Peyer's patch (tissue), 4 donors: ENCODE measurements around the gene ADORA2A. TPM values are rescaled to one million over a fixed set of nuclear protein-coding genes. Genes with fewer than 3 reads are reported as not detected.

Experiments
- DNase-seq, 3 donors: peaks; one replicate each; pipeline ENCODE4 v3.0.0-alpha.2; 2017 to 2019
- H3K27ac ChIP-seq, 4 donors: fragments of 200-600 bp; sonication (generic); one replicate each; pipeline ENCODE4 v1.5.1; 2016 to 2019
- H3K27me3 ChIP-seq, 2 donors: fragments of 200-600 bp; sonication (generic); one replicate each; pipeline ENCODE4 v1.5.1; 2019
- H3K36me3 ChIP-seq, 3 donors: fragments of 200-600 bp; sonication (generic); one replicate each; pipeline ENCODE4 v1.5.1; 2016 to 2019
- H3K4me1 ChIP-seq, 4 donors: fragments of 200-600 bp; sonication (generic); one replicate each; pipeline ENCODE4 v1.5.1; 2016 to 2019
- H3K4me3 ChIP-seq, 4 donors: fragments of 200-600 bp; sonication (generic); 1 replicate in 3 of 4; 2 replicates in 1 of 4; pipeline ENCODE4 v1.5.1; 2016 to 2019; ENCODE audit warnings: mild to moderate bottlenecking in 1 of 4
- H3K9me3 ChIP-seq, 4 donors: fragments of 200-600 bp; sonication (generic); one replicate each; pipeline ENCODE4 v1.5.1; 2016 to 2019; ENCODE audit warnings: mild to moderate bottlenecking in 1 of 4
- POLR2A ChIP-seq, 2 donors: fragments of 450-650 bp; IDR thresholded peaks; one replicate each; pipeline ENCODE4 v1.5.1; 2017; ENCODE audit warnings: antibody characterized with exemption in 2 of 2, mild to moderate bottlenecking in 2 of 2, moderate library complexity in 2 of 2
- total RNA-seq, 4 donors: library from RNA; depleted of rRNA; stranded (reverse); fragments of >200 nt; gene quantifications; one replicate each; pipeline ENCODE4 v1.1.0, GENCODE V29; 2016
- TF ChIP-seq, protein P1 (sequence below), 6 experiments: fragments of 450-650 bp in 4 of 6; fragments of 200-600 bp in 2 of 6; sonication (generic) in 1 of 6; IDR thresholded peaks; one replicate each; pipeline ENCODE4 v1.5.1; 2017 to 2019; ENCODE audit warnings: antibody characterized with exemption in 6 of 6, mild to moderate bottlenecking in 3 of 6, moderate library complexity in 1 of 6

The ADORA2A gene
- total RNA-seq, 4 donors from 2014 or later = 1.3 to 4.3 (median 2.6) TPM

DNA sequence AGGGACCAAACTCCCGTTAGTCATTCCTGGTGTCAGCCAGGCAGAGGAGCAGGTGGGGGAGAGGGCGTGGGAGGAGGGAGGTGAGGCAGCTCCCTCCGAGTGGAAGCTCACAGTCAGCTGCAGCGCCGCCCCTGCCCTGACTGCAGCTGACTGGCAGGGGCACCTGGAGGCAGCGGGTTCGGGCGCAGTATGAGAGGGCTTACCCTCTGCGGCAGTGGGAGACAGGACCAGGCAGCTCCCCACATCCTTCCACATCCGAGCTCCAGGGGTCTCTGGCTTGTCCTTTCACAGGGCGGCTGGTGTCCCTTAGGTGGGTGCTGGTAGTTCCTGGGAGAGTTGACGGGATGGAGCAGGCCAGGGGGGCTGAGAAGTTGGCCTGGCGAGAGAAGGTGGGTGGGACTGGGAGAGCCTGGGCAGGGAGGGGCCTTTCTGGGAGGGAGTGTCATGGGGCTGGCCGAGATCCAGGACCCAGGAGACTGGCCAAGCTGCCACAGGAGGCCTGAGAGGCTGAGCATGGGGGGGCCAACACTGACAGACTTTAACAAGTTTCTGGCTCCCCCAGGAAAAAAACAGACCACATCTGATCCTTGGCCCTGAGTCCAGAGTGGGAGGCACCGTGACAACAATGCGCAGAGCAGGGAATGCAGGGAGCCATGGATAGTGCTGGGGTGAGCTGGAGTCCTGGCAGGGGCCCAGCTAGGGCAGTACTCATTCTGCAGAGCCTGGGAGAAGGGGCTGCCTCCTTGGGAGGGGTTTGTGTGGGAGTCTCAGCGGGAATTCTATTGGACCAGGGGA, 4.9 kb downstream of the ADORA2A start:
- Histone ChIP-seq H3K27me3 (no peaks in the 10 kb centered on the region), H3K9me3 (no peaks in the 10 kb centered on the region), H3K36me3 (no peaks in the 10 kb centered on the region), H3K27ac (peak overlapping the region in 2 of 4 donors; percentile 21 to 82), H3K4me3 (no peak overlapping the region), H3K4me1 (peaks cover 0 to 81% (median 48%) of the 10 kb centered on the region in 4 donors)
- no peak for TF ChIP-seq POLR2A (IDR thresholded peaks at IDR 0.05)
- TF ChIP-seq, protein P1, sequence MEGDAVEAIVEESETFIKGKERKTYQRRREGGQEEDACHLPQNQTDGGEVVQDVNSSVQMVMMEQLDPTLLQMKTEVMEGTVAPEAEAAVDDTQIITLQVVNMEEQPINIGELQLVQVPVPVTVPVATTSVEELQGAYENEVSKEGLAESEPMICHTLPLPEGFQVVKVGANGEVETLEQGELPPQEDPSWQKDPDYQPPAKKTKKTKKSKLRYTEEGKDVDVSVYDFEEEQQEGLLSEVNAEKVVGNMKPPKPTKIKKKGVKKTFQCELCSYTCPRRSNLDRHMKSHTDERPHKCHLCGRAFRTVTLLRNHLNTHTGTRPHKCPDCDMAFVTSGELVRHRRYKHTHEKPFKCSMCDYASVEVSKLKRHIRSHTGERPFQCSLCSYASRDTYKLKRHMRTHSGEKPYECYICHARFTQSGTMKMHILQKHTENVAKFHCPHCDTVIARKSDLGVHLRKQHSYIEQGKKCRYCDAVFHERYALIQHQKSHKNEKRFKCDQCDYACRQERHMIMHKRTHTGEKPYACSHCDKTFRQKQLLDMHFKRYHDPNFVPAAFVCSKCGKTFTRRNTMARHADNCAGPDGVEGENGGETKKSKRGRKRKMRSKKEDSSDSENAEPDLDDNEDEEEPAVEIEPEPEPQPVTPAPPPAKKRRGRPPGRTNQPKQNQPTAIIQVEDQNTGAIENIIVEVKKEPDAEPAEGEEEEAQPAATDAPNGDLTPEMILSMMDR (IDR thresholded peaks at IDR 0.05) = no peak
- peak in 2 of 3 donors; percentile 61 to 68 for DNase-seq

DNA sequence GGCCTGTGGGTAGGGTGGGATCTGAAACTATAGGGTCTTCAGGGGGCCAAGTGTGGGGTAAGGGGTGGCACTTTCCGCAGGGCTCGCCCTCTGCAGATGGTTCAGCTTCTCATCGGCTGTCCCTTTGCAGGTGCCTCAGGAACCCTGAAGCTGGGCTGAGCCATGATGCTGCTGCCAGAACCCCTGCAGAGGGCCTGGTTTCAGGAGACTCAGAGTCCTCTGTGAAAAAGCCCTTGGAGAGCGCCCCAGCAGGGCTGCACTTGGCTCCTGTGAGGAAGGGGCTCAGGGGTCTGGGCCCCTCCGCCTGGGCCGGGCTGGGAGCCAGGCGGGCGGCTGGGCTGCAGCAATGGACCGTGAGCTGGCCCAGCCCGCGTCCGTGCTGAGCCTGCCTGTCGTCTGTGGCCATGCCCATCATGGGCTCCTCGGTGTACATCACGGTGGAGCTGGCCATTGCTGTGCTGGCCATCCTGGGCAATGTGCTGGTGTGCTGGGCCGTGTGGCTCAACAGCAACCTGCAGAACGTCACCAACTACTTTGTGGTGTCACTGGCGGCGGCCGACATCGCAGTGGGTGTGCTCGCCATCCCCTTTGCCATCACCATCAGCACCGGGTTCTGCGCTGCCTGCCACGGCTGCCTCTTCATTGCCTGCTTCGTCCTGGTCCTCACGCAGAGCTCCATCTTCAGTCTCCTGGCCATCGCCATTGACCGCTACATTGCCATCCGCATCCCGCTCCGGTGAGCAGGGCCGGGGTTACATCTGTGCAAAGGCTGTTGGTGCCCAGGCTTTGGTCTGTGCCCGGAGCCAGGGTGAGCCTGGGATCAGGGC, 5.8 kb downstream of the ADORA2A start:
- Histone ChIP-seq H3K4me3 (peak overlapping the region in 1 of 4 donors; percentile 4), H3K27ac (peak overlapping the region; percentile 67 to 89 (median 76)), H3K27me3 (no peaks in the 10 kb centered on the region), H3K9me3 (no peaks in the 10 kb centered on the region), H3K36me3 (no peaks in the 10 kb centered on the region), H3K4me1 (peaks cover 0 to 73% (median 50%) of the 10 kb centered on the region in 4 donors)
- peak in 2 of 3 donors; percentile 46 to 48 for DNase-seq
- TF ChIP-seq POLR2A (IDR thresholded peaks at IDR 0.05) = no peak
- TF ChIP-seq, protein P1 (IDR thresholded peaks at IDR 0.05) = no peak

DNA sequence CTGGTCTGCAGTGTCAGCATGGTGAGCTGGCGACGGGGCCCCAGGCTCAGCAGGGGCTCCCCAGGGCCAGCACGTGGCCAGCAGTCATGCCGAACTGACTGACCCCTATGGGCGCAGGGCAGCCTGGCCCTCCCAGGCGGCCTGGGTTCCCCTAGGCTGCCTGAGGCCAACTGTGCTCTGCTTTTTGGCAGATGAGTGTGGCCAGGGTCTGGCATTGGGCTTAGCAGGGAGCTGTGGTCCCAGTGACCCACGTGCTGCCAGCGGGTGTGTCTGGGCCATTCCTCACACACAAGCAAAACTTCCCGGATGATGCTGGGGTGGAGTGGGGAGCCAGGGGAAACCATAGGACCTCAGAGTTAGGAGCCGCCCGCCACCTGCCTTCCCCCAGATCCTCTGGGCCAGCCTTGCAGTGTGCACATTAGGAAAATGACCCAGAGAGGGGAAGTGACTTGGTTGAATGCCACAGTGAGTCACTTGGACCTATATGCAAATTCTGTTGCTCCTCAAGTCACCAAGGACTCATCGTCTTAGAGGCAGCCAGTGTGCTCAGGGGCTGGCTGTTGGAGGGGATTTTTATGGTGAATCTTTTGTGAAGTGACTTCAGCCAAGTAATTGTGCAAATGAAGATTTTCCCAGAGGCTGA, 6.5 kb downstream of the ADORA2A start:
- TF ChIP-seq, protein P1 (IDR thresholded peaks at IDR 0.05) = no peak
- TF ChIP-seq POLR2A (IDR thresholded peaks at IDR 0.05) = no peak

DNA sequence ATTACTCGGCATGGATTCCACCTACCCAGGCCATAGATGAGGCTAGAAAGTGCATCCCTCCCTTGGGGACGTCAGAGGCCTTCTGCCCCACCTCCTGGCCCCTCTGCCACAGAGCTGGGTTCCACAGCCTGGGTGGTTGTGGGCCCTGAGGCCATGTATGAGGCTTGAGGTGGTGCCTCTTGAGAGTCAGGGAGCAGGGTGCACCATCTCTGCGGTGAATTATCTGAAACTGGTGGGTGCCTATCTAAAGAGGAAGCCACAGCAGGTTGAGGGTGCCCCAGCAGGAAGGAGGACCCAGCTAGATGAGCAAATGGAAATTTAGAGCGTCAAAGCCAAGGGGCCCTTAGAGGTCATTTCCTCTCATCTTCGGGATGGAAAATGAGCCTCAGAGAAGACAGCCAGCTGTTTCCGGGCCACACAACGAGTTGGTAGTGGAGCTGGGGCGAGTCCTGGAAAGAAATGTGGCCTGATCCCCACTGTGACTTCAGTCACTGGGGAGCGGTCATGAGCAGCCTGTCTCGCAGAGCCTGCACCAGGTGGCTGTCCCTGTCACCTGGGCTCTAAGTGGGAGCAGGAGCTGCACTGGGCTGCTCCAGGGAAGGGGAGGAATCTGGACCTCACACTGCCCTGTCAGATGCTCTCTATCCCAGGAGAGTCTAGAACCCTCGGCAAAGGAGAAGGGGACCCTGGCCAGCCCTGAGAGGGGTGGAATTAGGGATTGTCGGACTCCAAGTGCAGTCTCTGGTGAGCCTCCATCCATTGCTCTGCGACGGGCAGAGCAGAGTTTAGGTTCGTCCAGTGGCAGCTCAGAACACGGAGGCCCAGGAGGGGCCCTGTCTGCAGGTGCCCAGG, 7.3 kb downstream of the ADORA2A start:
- Histone ChIP-seq H3K4me1 (peaks cover 0 to 63% (median 45%) of the 10 kb centered on the region in 4 donors), H3K27me3 (no peaks in the 10 kb centered on the region), H3K9me3 (no peaks in the 10 kb centered on the region), H3K4me3 (peak overlapping the region in 1 of 4 donors; percentile 23), H3K36me3 (no peaks in the 10 kb centered on the region), H3K27ac (peak overlapping the region; percentile 67 to 89 (median 76))
- DNase-seq = peak; percentile 48 to 92 (median 85)
- TF ChIP-seq, protein P1 (IDR thresholded peaks at IDR 0.05) = no peak
- TF ChIP-seq POLR2A (IDR thresholded peaks at IDR 0.05) = no peak

More for the DNA sequence above, 6.5 kb downstream of the ADORA2A start:
- Histone ChIP-seq H3K36me3 (no peaks in the 10 kb centered on the region), H3K4me1 (peaks cover 0 to 68% (median 49%) of the 10 kb centered on the region in 4 donors), H3K9me3 (no peaks in the 10 kb centered on the region), H3K27me3 (no peaks in the 10 kb centered on the region), H3K4me3 (peak overlapping the region in 1 of 4 donors; percentile 18), H3K27ac (peak overlapping the region; percentile 67 to 89 (median 76))
- peak; percentile 34 to 79 (median 78) for DNase-seq
